Nasal cavity respiratory epithelium epithelial cell of viscerocranial mucosa (primary cell): ENCODE results near the gene SLC6A3. TPM values are rescaled to one million over a fixed set of nuclear protein-coding genes. Genes with fewer than 3 reads are reported as not detected.

Experiments used
- total RNA-seq: library from RNA; depleted of rRNA; stranded (reverse); fragments of >200 nt; gene quantifications from 2 replicates; pipeline ENCODE4 v1.2.3, GENCODE V29; 2014

The SLC6A3 gene
- total RNA-seq, result not detected in 2 replicates

GRCh38 chr5:1445313-1445688 is at the start of gene SLC6A3:
Gene SLC6A3, minus strand, starts transcription at chr5:1445440. Its CDS starts 2,243 bp downstream, at chr5:1443197.

GRCh38 chr5:1344975-1345838 is 100.0 kb downstream of the SLC6A3 start, which contains the start of gene CLPTM1L:
Gene CLPTM1L, minus strand, starts transcription at chr5:1345099. Its CDS starts 258 bp downstream, at chr5:1344841.

Other genes starting within 250 kb of the SLC6A3 start
- not detected in 2 replicates for gene SLC6A19, start 243.8 kb downstream of the SLC6A3 start, total RNA-seq
- not detected in 2 replicates for gene SLC6A18, start 220.1 kb downstream of the SLC6A3 start, total RNA-seq
- not detected in 2 replicates for gene TERT, start 150.4 kb downstream of the SLC6A3 start, total RNA-seq
- gene CLPTM1L, start 100.3 kb downstream of the SLC6A3 start, total RNA-seq, result 300 and 390 TPM in 2 replicates
- 19.1 and 48.8 TPM in 2 replicates for gene LPCAT1, start 78.5 kb upstream of the SLC6A3 start, total RNA-seq